Astrocyte of the spinal cord (primary cell): ENCODE data around the gene CTSV.
"Not testable (repeated sequence)": the region's sequence is repeated elsewhere in the genome, so short reads cannot be mapped to it uniquely, and the experiment has no call there.

Experiments used
- DNase-seq: peaks from one replicate; pipeline ENCODE4 v3.0.0; 2011; ENCODE audit warnings: low read depth, low spot score
- H3K4me3 ChIP-seq: 2 replicates; pipeline ENCODE4 v1.5.1; 2011; ENCODE audit warnings: low read depth, mild to moderate bottlenecking, low read length, moderate library complexity
- in situ Hi-C: cut with HindIII; loops from 2 replicates; pipeline ENCODE4 v1.10.0; 2017; ENCODE audit warnings: low sequenced_read_pairs

CTSV gene

DNA sequence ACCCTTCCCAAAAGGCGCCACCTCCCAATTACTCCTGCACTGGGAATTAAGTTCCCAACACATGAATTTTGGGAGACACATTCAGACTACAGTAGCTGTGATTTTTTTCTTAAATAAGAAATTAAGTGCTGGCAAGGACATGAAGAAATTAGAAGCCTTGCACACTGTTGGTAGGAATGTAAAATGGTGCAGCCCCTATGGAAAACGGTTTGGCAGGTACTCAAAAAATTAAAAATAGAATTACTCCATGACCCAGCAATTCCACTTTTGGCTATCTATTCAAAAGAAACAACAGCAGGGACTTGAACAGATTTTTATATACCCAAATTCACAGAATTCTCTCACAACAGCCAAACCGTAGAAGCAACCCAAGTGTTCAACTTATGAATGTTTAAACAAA, 54.8 kb downstream of the CTSV start:
- H3K4me3 ChIP-seq, in situ Hi-C loops, DNase-seq: not testable (repeated sequence)

DNA sequence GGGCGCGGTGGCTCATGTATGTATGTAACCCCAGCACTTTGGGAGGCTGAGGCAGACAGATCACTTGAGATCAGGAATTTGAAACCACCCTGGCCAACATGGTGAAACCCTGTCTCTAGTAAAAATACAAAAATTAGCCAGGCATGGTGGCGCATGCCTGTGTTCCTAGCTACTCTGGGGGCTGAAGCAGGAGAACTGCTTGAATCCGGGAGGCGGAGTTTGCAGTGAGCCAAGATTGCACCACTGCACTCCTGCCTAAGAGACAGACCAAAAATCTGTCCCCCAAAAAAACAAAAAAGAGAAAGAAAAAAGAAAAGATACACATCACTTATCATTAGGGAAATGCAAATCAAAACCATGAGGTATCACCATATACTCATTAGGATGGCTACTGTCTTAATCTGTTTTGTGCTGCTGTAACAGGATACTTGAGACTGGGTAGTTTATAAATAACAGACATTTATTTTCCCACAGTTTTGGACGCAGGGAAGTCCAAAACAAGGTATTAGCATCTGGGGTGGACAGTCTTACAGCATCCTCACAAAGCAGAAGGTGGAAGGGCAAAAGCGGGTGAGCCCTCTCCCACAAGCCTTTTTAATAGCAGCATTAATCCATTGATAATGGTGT, 55.3 kb downstream of the CTSV start:
- DNase-seq, H3K4me3 ChIP-seq, in situ Hi-C loops: not testable (repeated sequence)
